Head of caudate nucleus (tissue), 42 donors: ENCODE results near the gene LNPEP.

Experiments used
- DNase-seq, 42 donors: peaks; one replicate each; pipeline versions ENCODE4 v3.0.0 to v3.0.0-alpha.2; 2020 to 2021; ENCODE audit warnings: mixed read lengths in 7 of 42
- intact Hi-C: fragments of 100-400 bp; cut with DNase I; formaldehyde crosslinking; loops from one replicate; pipeline ENCODE4 v1.15.0; 2022

The LNPEP gene

GRCh38 chr5:96952118-96952750, 16.4 kb downstream of the LNPEP start:
- no peak for DNase-seq

GRCh38 chr5:96952974-96953730, 17.3 kb downstream of the LNPEP start:
- intact Hi-C loops = no loop called here
- DNase-seq = no peak

More at GRCh38 chr5:96952118-96952750, 16.4 kb downstream of the LNPEP start:
- intact Hi-C loops = no loop called here

- intact Hi-C loops = no loop called here
- no peak for DNase-seq
Measured at GRCh38 chr5:96957254-96958049, 21.6 kb downstream of the LNPEP start.

DNA sequence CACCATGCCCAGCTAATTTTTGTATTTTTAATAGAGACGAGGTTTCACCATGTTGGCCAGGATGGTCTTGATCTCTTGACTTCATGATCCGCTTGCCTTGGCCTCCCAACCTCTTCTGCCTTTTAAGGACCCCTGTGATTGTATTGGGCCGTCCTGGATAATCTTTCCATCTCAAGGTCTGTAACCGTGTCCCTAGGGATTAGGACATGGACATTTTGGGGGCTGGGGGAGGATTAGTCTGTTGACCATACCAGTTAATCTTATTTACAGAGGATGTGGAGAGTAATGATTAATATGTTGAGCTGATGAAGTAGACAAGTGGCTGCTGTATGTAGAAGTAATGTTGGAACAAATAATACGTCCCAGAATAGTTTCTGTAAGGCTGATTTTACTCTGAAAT, 23.1 kb downstream of the LNPEP start:
- intact Hi-C loops = no loop called here
- DNase-seq = no peak

GRCh38 chr5:96961053-96961452, 25.2 kb downstream of the LNPEP start:
- intact Hi-C loops = no loop called here
- no peak for DNase-seq

GRCh38 chr5:96962540-96962991, 26.7 kb downstream of the LNPEP start:
- intact Hi-C loops = no loop called here
- DNase-seq = peak in 1 of 42 donors; percentile 14

DNA sequence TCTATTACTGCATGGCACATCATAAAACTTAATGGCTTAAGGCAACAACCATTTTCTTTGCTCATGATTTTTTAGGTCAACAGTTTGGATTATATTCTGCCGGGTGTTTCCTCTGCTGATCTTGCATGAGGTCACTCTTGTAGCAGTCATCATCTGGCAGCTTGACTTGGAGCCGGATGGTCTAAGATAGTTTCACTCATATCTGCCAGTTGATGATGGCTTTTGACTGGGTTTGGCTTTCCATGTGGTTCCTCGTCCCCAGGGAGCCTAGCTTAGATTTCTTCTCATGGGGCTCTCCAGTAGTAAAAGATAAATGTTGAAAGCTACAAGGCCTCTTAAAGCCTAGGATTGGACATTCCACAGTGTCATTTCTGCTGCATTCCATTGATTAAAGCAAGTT, 27.4 kb downstream of the LNPEP start:
- intact Hi-C loops = no loop called here
- peak in 21 of 42 donors; percentile 6 to 67 (median 29) for DNase-seq

- DNase-seq = no peak
- intact Hi-C loops = no loop called here
Measured at GRCh38 chr5:96966801-96967200, 30.9 kb downstream of the LNPEP start.

DNA sequence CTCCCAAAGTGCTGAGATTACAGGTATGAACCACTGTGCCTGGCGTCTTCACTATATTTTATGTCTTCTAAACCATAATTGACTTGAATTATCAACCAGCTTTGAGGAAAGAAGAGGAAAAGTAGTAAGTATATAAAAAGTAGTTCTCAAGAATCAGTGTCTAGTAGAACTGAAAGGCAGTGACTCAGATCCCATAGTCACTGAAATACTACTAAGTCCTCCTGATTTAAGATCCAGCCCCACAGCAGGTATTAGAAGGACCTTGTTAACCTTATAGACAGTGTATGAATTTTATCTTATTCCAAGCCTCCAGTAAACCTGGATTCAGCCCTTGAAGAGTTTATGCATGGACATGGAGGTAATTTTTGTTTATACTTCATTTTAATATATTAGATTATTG, 31.5 kb downstream of the LNPEP start:
- intact Hi-C loops = no loop called here
- no peak for DNase-seq

DNA sequence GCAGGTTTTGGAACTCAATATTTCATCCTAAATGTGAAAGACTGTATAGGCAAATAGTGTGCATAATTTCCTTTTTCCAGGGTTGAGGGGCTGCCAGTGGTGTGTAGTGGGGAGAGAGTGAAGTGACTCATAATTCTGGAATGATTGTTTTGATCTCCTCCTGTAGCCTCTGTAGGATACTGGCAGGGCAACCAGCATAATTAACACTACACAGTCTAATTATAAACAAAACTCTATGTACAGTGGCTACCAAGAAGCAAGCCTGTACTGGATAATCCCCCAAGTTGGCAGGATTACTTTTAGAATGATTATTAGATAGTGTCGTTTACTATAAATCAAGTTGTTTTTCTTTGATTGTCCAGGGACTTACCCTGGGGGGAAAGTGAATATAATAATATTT, 32.2 kb downstream of the LNPEP start:
- intact Hi-C loops = no loop called here
- DNase-seq = no peak

GRCh38 chr5:96968614-96969013, 32.7 kb downstream of the LNPEP start:
- peak in 1 of 42 donors; percentile 11 for DNase-seq

GRCh38 chr5:96969366-96969765, 33.5 kb downstream of the LNPEP start:
- intact Hi-C loops = no loop called here
- DNase-seq = no peak

More at GRCh38 chr5:96968614-96969013, 32.7 kb downstream of the LNPEP start:
- intact Hi-C loops = no loop called here

DNA sequence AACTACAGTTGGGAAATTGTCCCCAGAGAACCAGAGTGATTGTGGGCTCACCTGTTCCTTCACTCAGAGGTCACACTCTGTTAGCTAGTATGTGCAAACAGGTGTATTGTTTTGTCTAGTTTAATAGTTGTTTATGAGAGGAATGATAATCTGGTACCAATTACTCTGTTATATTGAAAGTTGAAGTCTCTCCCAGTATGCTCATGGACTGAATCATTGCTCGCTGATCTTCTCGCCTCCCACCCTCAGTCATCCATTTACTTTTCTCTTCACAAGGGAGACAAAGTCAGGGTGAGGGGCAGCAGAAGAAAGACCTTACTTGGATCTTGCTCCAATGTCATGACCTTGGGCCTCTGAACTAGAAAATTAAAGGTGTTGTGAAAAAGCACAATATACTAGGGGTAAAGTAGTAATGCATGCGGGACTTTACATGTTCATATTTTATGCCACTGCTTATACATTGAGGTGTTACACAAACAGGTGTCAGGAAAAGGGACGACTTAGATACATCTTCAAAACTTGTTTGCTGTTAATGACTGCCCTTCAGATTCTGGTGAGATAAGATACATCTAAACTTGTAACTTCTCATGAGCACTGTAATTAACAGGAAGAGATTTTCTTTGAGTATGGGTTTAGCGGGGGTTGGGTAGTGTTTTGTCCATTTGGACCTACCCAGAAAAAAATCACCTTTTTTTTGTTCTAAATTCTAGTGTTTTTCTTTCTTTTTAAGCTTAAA, 36.9 kb downstream of the LNPEP start:
- no peak for DNase-seq
- intact Hi-C loops = no loop called here

GRCh38 chr5:96973532-96974401, 37.9 kb downstream of the LNPEP start:
- intact Hi-C loops = no loop called here
- no peak for DNase-seq

DNA sequence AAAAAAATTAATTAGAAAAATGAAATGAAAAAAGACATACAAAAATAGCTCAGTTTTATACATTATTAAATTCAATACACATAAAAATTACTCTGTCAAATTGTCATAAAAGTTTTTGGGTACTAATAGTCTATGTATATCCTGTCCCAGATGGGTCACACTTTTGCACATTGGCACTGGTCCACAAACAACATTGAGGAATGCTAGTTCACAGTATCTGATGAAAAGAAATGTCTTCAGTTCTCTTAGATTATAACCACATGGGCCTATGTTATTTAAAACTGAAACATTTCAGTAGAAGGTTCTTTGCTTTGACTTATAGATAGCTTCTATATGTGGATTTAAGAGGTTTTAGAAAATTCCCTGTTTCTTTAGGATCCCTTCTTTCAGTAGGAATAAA, 39.8 kb downstream of the LNPEP start:
- no peak for DNase-seq
- intact Hi-C loops = no loop called here

DNA sequence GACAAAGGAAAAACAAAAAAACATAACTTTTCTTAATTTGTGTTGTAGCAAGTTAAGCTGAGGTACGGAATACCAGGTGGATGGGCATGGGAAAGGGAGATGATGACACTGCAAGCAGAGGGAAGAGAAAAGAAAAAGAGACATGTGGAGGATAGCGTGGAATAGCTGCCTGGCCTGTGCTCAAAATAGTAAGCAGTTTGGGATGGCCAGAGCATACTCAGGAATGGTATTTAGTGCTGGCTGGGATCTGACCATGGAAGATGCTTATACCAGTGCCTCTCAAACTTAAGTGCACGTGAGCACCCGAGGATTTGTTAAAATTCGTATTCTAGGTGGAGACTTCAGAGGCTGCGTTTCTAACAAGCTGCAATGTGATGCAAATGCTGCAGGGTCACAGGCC, 41.3 kb downstream of the LNPEP start:
- DNase-seq = no peak

DNA sequence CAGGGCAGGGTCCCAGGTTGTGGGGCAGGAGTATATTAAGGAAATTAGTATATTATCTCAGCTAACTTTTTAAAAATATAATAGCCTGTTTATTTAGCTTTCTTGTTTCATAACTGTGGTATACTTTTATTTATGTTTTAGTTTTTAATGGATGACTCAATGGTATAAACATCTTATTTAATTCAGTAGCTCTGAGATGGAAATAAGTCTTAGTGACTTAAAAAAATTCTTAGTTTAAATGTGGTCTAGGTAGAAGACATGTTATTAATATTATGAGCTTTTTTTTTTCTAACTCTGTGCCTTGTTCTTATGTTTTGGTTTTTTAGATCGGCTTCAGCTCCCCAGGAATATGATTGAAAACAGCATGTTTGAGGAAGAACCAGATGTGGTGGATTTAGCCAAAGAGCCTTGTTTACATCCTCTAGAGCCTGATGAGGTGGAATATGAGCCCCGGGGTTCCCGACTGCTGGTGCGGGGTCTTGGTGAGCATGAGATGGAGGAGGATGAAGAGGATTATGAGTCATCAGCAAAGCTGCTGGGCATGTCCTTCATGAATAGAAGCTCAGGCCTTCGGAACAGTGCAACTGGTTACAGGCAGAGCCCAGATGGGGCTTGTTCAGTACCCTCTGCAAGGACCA, 43.1 kb downstream of the LNPEP start:
- intact Hi-C loops = no loop called here
- no peak for DNase-seq

More for the DNA sequence above, 41.3 kb downstream of the LNPEP start:
- intact Hi-C loops = no loop called here
